B cell (primary cell): Measurements from ENCODE around the gene ITPKC. TPM values are rescaled to one million over a fixed set of nuclear protein-coding genes. Genes with fewer than 3 reads are reported as not detected.

ENCODE experiments used
- ATAC-seq: fragments of 200-7000 bp; cut with Tn5 transposase; one replicate; pipeline ENCODE4 v1.10.0; 2021; ENCODE audit warnings: low read depth, mild to moderate bottlenecking, moderate number of reproducible peaks, moderate library complexity
- CTCF ChIA-PET: fragments of 350-600 bp; sonication (Branson Sonifier 250); formaldehyde crosslinking; loops from one replicate; lab custom pipeline; 2021; ENCODE audit warnings: antibody characterized with exemption, inconsistent platforms; lab: Charles Lee
- POLR2A ChIA-PET: fragments of 350-600 bp; sonication (Branson Sonifier 250); formaldehyde crosslinking; loops from one replicate; lab custom pipeline; 2021; ENCODE audit warnings: antibody characterized with exemption; lab: Charles Lee
- DNase-seq: peaks from one replicate; pipeline ENCODE4 v3.0.0; 2013
- H2AFZ ChIP-seq: 2 replicates; pipeline ENCODE4 v1.6.1; 2012; ENCODE audit warnings: mild to moderate bottlenecking, low read depth, low read length; ENCODE audit not compliant: insufficient read depth, poor library complexity, severe bottlenecking
- H3K27ac ChIP-seq, 2 donors: 1 replicate in 1 of 2; 2 replicates in 1 of 2; pipeline ENCODE4 v1.5.1; 2012 to 2013; ENCODE audit warnings: low read length in 2 of 2, mild to moderate bottlenecking in 2 of 2, moderate library complexity in 1 of 2
- H3K27me3 ChIP-seq, 4 experiments: fragments of 200-600 bp in 1 of 4; sonication (generic) in 1 of 4; replicated peaks in 1 of 4; 1 replicate in 2 of 4; 2 replicates in 2 of 4; pipeline versions ENCODE4 v1.6.1 to v1.7.0; 2013 to 2016; ENCODE audit warnings: low read length in 3 of 4, mild to moderate bottlenecking in 2 of 4, mixed read lengths in 1 of 4, moderate library complexity in 1 of 4; ENCODE audit not compliant: insufficient read depth in 4 of 4, control insufficient read depth in 3 of 4; ENCODE audit errors: control extremely low read depth in 1 of 4
- H3K36me3 ChIP-seq, 2 experiments: replicated peaks in 1 of 2; 1 replicate in 1 of 2; 2 replicates in 1 of 2; pipeline versions ENCODE4 v1.6.1 to v1.7.1; 2013; ENCODE audit warnings: low read length in 1 of 2; ENCODE audit not compliant: insufficient read depth in 2 of 2, control insufficient read depth in 1 of 2; ENCODE audit errors: control extremely low read depth in 1 of 2, extremely low read depth in 1 of 2
- H3K4me1 ChIP-seq, 2 donors: fragments of 200-600 bp in 1 of 2; sonication (generic) in 1 of 2; 1 replicate in 1 of 2; 2 replicates in 1 of 2; pipeline versions ENCODE4 v1.5.1 to v1.6.1; 2013 to 2017; ENCODE audit warnings: low read length in 2 of 2; ENCODE audit not compliant: control insufficient read depth in 2 of 2, insufficient read depth in 2 of 2
- H3K4me2 ChIP-seq: replicated peaks from 2 replicates; pipeline ENCODE3; 2012; ENCODE audit warnings: mild to moderate bottlenecking, low read depth, low read length; ENCODE audit not compliant: poor library complexity, severe bottlenecking
- H3K4me3 ChIP-seq, 5 experiments: fragments of 200-600 bp in 1 of 5; sonication (generic) in 1 of 5; 1 replicate in 3 of 5; 2 replicates in 2 of 5; pipeline versions ENCODE4 v1.5.1 to v1.7.0; 2011 to 2016; ENCODE audit warnings: low read length in 4 of 5, mild to moderate bottlenecking in 4 of 5, low read depth in 2 of 5, control low read depth in 1 of 5, moderate library complexity in 1 of 5; ENCODE audit not compliant: insufficient read depth in 1 of 5; ENCODE audit errors: control extremely low read depth in 1 of 5, extremely low read depth in 1 of 5
- H3K79me2 ChIP-seq: fragments of 200-600 bp; sonication (generic); one replicate; pipeline ENCODE4 v1.6.0; 2016; ENCODE audit warnings: low read length; ENCODE audit not compliant: control insufficient read depth, insufficient read depth
- H3K9ac ChIP-seq: fragments of 200-600 bp; sonication (generic); 2 replicates; pipeline ENCODE4 v1.6.1; 2017; ENCODE audit warnings: mild to moderate bottlenecking, low read length, moderate library complexity
- H3K9me3 ChIP-seq, 3 donors: one replicate each; pipeline versions ENCODE4 v1.6.1 to v1.7.1; 2013; ENCODE audit warnings: low read length in 2 of 3; ENCODE audit not compliant: control insufficient read depth in 2 of 3, insufficient read depth in 1 of 3; ENCODE audit errors: control extremely low read depth in 1 of 3
- H4K20me1 ChIP-seq: 2 replicates; pipeline ENCODE4 v1.6.0; 2012; ENCODE audit warnings: mild to moderate bottlenecking, low read length; ENCODE audit not compliant: insufficient read depth, control insufficient read depth, poor library complexity, severe bottlenecking
- H3K27ac Mint-ChIP-seq: one replicate; pipeline ENCODE4 v1.8.0; 2021; ENCODE audit warnings: mixed read lengths
- H3K27me3 Mint-ChIP-seq: one replicate; pipeline ENCODE4 v1.8.0; 2021; ENCODE audit warnings: mixed read lengths
- H3K4me1 Mint-ChIP-seq: one replicate; pipeline ENCODE4 v1.8.0; 2021; ENCODE audit warnings: mixed read lengths
- H3K4me3 Mint-ChIP-seq: one replicate; pipeline ENCODE4 v1.8.0; 2021; ENCODE audit warnings: mixed read lengths
- H3K9me3 Mint-ChIP-seq: one replicate; pipeline ENCODE4 v1.8.0; 2022; ENCODE audit warnings: mixed read lengths; ENCODE audit not compliant: insufficient read depth
- CTCF ChIP-seq: fragments of 200-600 bp; IDR thresholded peaks from one replicate; pipeline ENCODE4 v1.8.0; 2022; ENCODE audit warnings: antibody characterized with exemption, mild to moderate bottlenecking
- EZH2 ChIP-seq: IDR thresholded peaks from 2 replicates; pipeline ENCODE4 v1.6.1; 2012; ENCODE audit warnings: borderline replicate concordance, low read depth, mild to moderate bottlenecking, moderate library complexity, low read length; ENCODE audit not compliant: insufficient read depth, poor library complexity, severe bottlenecking
- WGBS: methylation state at CpG from one replicate; pipeline ENCODE4 v1.1.5; 2013; ENCODE audit warnings: missing lambda C conversion rate; ENCODE audit not compliant: insufficient coverage; 5-methylcytosine and 5-hydroxymethylcytosine counted together
- intact Hi-C: fragments of 100-400 bp; cut with micrococcal nuclease; formaldehyde crosslinking; loops from one replicate; pipeline ENCODE4 v1.10.0; 2022
- polyA plus RNA-seq: library from polyadenylated mRNA; depleted of rRNA; stranded (reverse); fragments of >200 nt; gene quantifications from 2 replicates; pipeline ENCODE4 v1.2.3, GENCODE V29; 2012
- total RNA-seq, 2 donors: library from RNA; stranded (reverse); fragments of 120-200 nt in 1 of 2; gene quantifications; 1 replicate in 1 of 2; 2 replicates in 1 of 2; pipeline versions ENCODE4 v1.2.3 to v1.2.4, GENCODE V29; 2013 to 2022

ITPKC gene
- total and polyA plus RNA-seq, 2 donors (not counting 1 experiment from before 2014, with no cell fraction given) = 8.7 to 16.0 TPM

GRCh38 chr19:40683437-40683836, 33.5 kb upstream of the ITPKC start:
- Histone ChIP-seq H4K20me1 (no peaks in the 10 kb centered on the region), H3K9me3 (no peaks in the 10 kb centered on the region), H3K27ac (no peak overlapping the region), H2AFZ (no peak overlapping the region), H3K4me1 (peaks cover 20 to 22% of the 10 kb centered on the region in 2 donors), H3K27me3 (no peaks in the 10 kb centered on the region), H3K4me2 (no peak overlapping the region), H3K9ac (no peak overlapping the region), H3K36me3 (peaks cover 0 to 22% of the 10 kb centered on the region in 2 experiments), H3K4me3 (no peak overlapping the region), H3K79me2 (peaks cover 3% of the 10 kb centered on the region)
- ChIA-PET POLR2A (no interaction called here), CTCF (interaction anchor here (1.1 kb wide), 1 partner anchor 20 kb away, joined by 3 read pairs; no protein-coding TSS in a partner anchor)
- Mint-ChIP-seq H3K4me1 (peaks cover 6% of the 10 kb centered on the region), H3K27ac (no peak overlapping the region), H3K9me3 (no peaks in the 10 kb centered on the region), H3K27me3 (no peaks in the 10 kb centered on the region), H3K4me3 (no peak overlapping the region)
- TF ChIP-seq EZH2 = no peak
- no peak for TF ChIP-seq CTCF
- intact Hi-C loops = no loop called here
- WGBS = 81% methylated on average over 4 of the region's 9 CpGs
- ATAC-seq (no peak), DNase-seq (no peak)

- no peak overlapping the region for H3K27ac ChIP-seq
- no peak for DNase-seq
- H3K4me1 ChIP-seq = peaks cover 28 to 30% of the 10 kb centered on the region in 2 donors
- H3K4me3 ChIP-seq = no peak overlapping the region
- no peaks in the 10 kb centered on the region for H3K27me3 ChIP-seq
- no peaks in the 10 kb centered on the region for H4K20me1 ChIP-seq
- H3K9me3 ChIP-seq = no peaks in the 10 kb centered on the region
- no peak overlapping the region for H3K4me2 ChIP-seq
- H3K9ac ChIP-seq = no peak overlapping the region
- 97% methylated on average over 32 of the region's 32 CpGs for WGBS
- peaks cover 6% of the 10 kb centered on the region for H3K4me1 Mint-ChIP-seq
- no peak overlapping the region for H2AFZ ChIP-seq
- no peak overlapping the region for H3K4me3 Mint-ChIP-seq
- ChIA-PET POLR2A (interaction anchor here (0.7 kb wide), 1 partner anchor 1176 kb away, joined by 9 read pairs; the partner anchor contains the start of gene RPS19), CTCF (interaction anchor here (0.7 kb wide), 1 partner anchor 987 kb away, joined by 3 read pairs; no protein-coding TSS in a partner anchor)
- H3K27ac Mint-ChIP-seq = no peak overlapping the region
- intact Hi-C loops = no loop called here
- H3K36me3 ChIP-seq = peaks cover 0 to 22% of the 10 kb centered on the region in 2 experiments
- TF ChIP-seq CTCF (no peak), EZH2 (no peak)
- ATAC-seq = no peak
- no peaks in the 10 kb centered on the region for H3K27me3 Mint-ChIP-seq
- H3K79me2 ChIP-seq = peaks cover 3% of the 10 kb centered on the region
- no peaks in the 10 kb centered on the region for H3K9me3 Mint-ChIP-seq
These were observed 32.6 kb upstream of the ITPKC start for GRCh38 chr19:40684280-40684679.
